ENCODE results near the gene ZNF487. TPM values are rescaled to one million over a fixed set of nuclear protein-coding genes. Genes with fewer than 3 reads are reported as not detected.
"Not testable (repeated sequence)": the region's sequence is repeated elsewhere in the genome, so short reads cannot be mapped to it uniquely, and the experiment has no call there.

ZNF487 gene
- total RNA-seq, 2 donors from 2014 or later: 2.5 to 2.9 TPM

GRCh38 chr10:43440463-43441134 is 3.7 kb downstream of the ZNF487 start:
- H3K4me3 Mint-ChIP-seq: no peak overlapping the region
- peaks cover 7% of the 10 kb centered on the region for H3K36me3 Mint-ChIP-seq (ENCODE audit: low read depth)
- no peaks in the 10 kb centered on the region for H3K27me3 Mint-ChIP-seq
- H3K27ac Mint-ChIP-seq: no peak overlapping the region
- no peak for ATAC-seq (replicated peaks)
- H3K9me3 Mint-ChIP-seq: no peaks in the 10 kb centered on the region
- peaks cover 16% of the 10 kb centered on the region for H3K4me1 Mint-ChIP-seq

GRCh38 chr10:43444323-43444722 is 7.4 kb downstream of the ZNF487 start:
- ATAC-seq (replicated peaks): no peak
- H3K9me3 Mint-ChIP-seq: no peaks in the 10 kb centered on the region
- H3K4me1 Mint-ChIP-seq: peaks cover 5% of the 10 kb centered on the region
- H3K36me3 Mint-ChIP-seq (ENCODE audit: low read depth): no peaks in the 10 kb centered on the region
- H3K4me3 Mint-ChIP-seq: peak overlapping the region; percentile 21
- H3K27ac Mint-ChIP-seq: no peak overlapping the region
- H3K27me3 Mint-ChIP-seq: no peaks in the 10 kb centered on the region

- Mint-ChIP-seq H3K4me1 (no peaks in the 10 kb centered on the region), H3K36me3 (ENCODE audit: low read depth) (no peaks in the 10 kb centered on the region), H3K27me3 (no peaks in the 10 kb centered on the region), H3K27ac (no peak overlapping the region), H3K4me3 (peak overlapping the region; percentile 21), H3K9me3 (no peaks in the 10 kb centered on the region)
- no peak for ATAC-seq (replicated peaks)
Measured at GRCh38 chr10:43444897-43445466, 8.1 kb downstream of the ZNF487 start.

- ATAC-seq (replicated peaks); H3K4me3 Mint-ChIP-seq; H3K36me3 Mint-ChIP-seq (ENCODE audit: low read depth); H3K27ac Mint-ChIP-seq; H3K9me3 Mint-ChIP-seq; H3K27me3 Mint-ChIP-seq; H3K4me1 Mint-ChIP-seq: not testable (repeated sequence)
Measured at GRCh38 chr10:43446219-43447017, 9.5 kb downstream of the ZNF487 start.

GRCh38 chr10:43448742-43449141 is 11.8 kb downstream of the ZNF487 start:
- no peaks in the 10 kb centered on the region for H3K27me3 Mint-ChIP-seq
- no peak overlapping the region for H3K4me3 Mint-ChIP-seq
- H3K36me3 Mint-ChIP-seq (ENCODE audit: low read depth): peaks cover 5% of the 10 kb centered on the region
- ATAC-seq (replicated peaks): no peak
- H3K4me1 Mint-ChIP-seq: peaks cover 19% of the 10 kb centered on the region
- H3K9me3 Mint-ChIP-seq: no peaks in the 10 kb centered on the region
- no peak overlapping the region for H3K27ac Mint-ChIP-seq

GRCh38 chr10:43452356-43452914 is 15.5 kb downstream of the ZNF487 start:
- Mint-ChIP-seq H3K4me3 (peak overlapping the region; percentile 92), H3K4me1 (peaks cover 24% of the 10 kb centered on the region), H3K27ac (peak overlapping the region; percentile 97), H3K27me3 (no peaks in the 10 kb centered on the region), H3K9me3 (no peaks in the 10 kb centered on the region), H3K36me3 (ENCODE audit: low read depth) (peaks cover 23% of the 10 kb centered on the region)
- ATAC-seq (replicated peaks): no peak

- Mint-ChIP-seq H3K9me3 (no peaks in the 10 kb centered on the region), H3K27me3 (no peaks in the 10 kb centered on the region), H3K4me1 (peaks cover 29% of the 10 kb centered on the region), H3K27ac (peak overlapping the region; percentile 97), H3K4me3 (peak overlapping the region; percentile 92), H3K36me3 (ENCODE audit: low read depth) (peaks cover 23% of the 10 kb centered on the region)
- ATAC-seq (replicated peaks): peak; percentile 46
Measured at GRCh38 chr10:43453266-43453831, 16.4 kb downstream of the ZNF487 start.

- Mint-ChIP-seq H3K4me3 (peak overlapping the region; percentile 92), H3K36me3 (ENCODE audit: low read depth) (peaks cover 23% of the 10 kb centered on the region), H3K27ac (peak overlapping the region; percentile 97), H3K4me1 (peaks cover 30% of the 10 kb centered on the region)
- ATAC-seq (replicated peaks); H3K27me3 Mint-ChIP-seq; H3K9me3 Mint-ChIP-seq: not testable (repeated sequence)
Measured at GRCh38 chr10:43454025-43454424, 17.1 kb downstream of the ZNF487 start.

- Mint-ChIP-seq H3K4me1 (peaks cover 30% of the 10 kb centered on the region), H3K36me3 (ENCODE audit: low read depth) (peaks cover 23% of the 10 kb centered on the region), H3K27ac (peak overlapping the region; percentile 97), H3K4me3 (peak overlapping the region; percentile 92)
- H3K27me3 Mint-ChIP-seq; H3K9me3 Mint-ChIP-seq; ATAC-seq (replicated peaks): not testable (repeated sequence)
Measured at GRCh38 chr10:43456561-43456960, 19.6 kb downstream of the ZNF487 start.

- Mint-ChIP-seq H3K9me3 (no peaks in the 10 kb centered on the region), H3K4me1 (peaks cover 22% of the 10 kb centered on the region), H3K36me3 (ENCODE audit: low read depth) (peaks cover 23% of the 10 kb centered on the region), H3K4me3 (peak overlapping the region; percentile 15), H3K27me3 (no peaks in the 10 kb centered on the region), H3K27ac (peak overlapping the region; percentile 10)
- no peak for ATAC-seq (replicated peaks)
Measured at GRCh38 chr10:43458227-43458626, 21.3 kb downstream of the ZNF487 start.

- no peaks in the 10 kb centered on the region for H3K9me3 Mint-ChIP-seq
- H3K27me3 Mint-ChIP-seq: no peaks in the 10 kb centered on the region
- H3K4me1 Mint-ChIP-seq: peaks cover 12% of the 10 kb centered on the region
- H3K4me3 Mint-ChIP-seq: peak overlapping the region; percentile 48
- no peaks in the 10 kb centered on the region for H3K36me3 Mint-ChIP-seq (ENCODE audit: low read depth)
- peak; percentile 81 for ATAC-seq (replicated peaks)
- peak overlapping the region; percentile 9 for H3K27ac Mint-ChIP-seq
Measured at GRCh38 chr10:43461950-43462349, 25.0 kb downstream of the ZNF487 start.

GRCh38 chr10:43465086-43465735 is 28.3 kb downstream of the ZNF487 start:
- H3K36me3 Mint-ChIP-seq (ENCODE audit: low read depth); ATAC-seq (replicated peaks): not testable (repeated sequence)

GRCh38 chr10:43465736-43466120 is 28.8 kb downstream of the ZNF487 start:
- ATAC-seq (replicated peaks); H3K9me3 Mint-ChIP-seq; H3K27ac Mint-ChIP-seq; H3K4me1 Mint-ChIP-seq; H3K27me3 Mint-ChIP-seq; H3K4me3 Mint-ChIP-seq; H3K36me3 Mint-ChIP-seq (ENCODE audit: low read depth): not testable (repeated sequence)

More at GRCh38 chr10:43465086-43465735, 28.3 kb downstream of the ZNF487 start:
- H3K4me3 Mint-ChIP-seq, H3K4me1 Mint-ChIP-seq, H3K9me3 Mint-ChIP-seq, H3K27ac Mint-ChIP-seq, H3K27me3 Mint-ChIP-seq: not testable (repeated sequence)

GRCh38 chr10:43471146-43471545 is 34.2 kb downstream of the ZNF487 start:
- ATAC-seq (replicated peaks): no peak
- H3K9me3 Mint-ChIP-seq: no peaks in the 10 kb centered on the region
- H3K4me3 Mint-ChIP-seq: no peak overlapping the region
- no peaks in the 10 kb centered on the region for H3K36me3 Mint-ChIP-seq (ENCODE audit: low read depth)
- H3K27me3 Mint-ChIP-seq: no peaks in the 10 kb centered on the region
- no peaks in the 10 kb centered on the region for H3K4me1 Mint-ChIP-seq
- no peak overlapping the region for H3K27ac Mint-ChIP-seq

Data from activated T-helper 17 cell treated with anti-CD3 and anti-CD28 coated beads, Interleukin-2, amount 50 U/mL, for 72 hours (primary cell).